Liver (tissue), 9 donors: ENCODE data around the gene ACSS2. TPM values are rescaled to one million over a fixed set of nuclear protein-coding genes. Genes with fewer than 3 reads are reported as not detected.

Source experiments
- DNase-seq: peaks from one replicate; pipeline ENCODE4 v3.0.0-alpha.2; 2017; ENCODE audit warnings: low spot score
- H3K27ac ChIP-seq, 2 donors: one replicate each; pipeline ENCODE4 v1.7.0; 2013; ENCODE audit warnings: inconsistent platforms in 2 of 2, low read length in 2 of 2, control low read depth in 1 of 2, low read depth in 1 of 2, mild to moderate bottlenecking in 1 of 2
- H3K27me3 ChIP-seq, 4 donors: one replicate each; pipeline versions ENCODE4 v1.6.1 to v1.7.0; 2013; ENCODE audit warnings: low read length in 3 of 4, inconsistent platforms in 1 of 4, mild to moderate bottlenecking in 1 of 4, moderate library complexity in 1 of 4; ENCODE audit not compliant: control insufficient read depth in 4 of 4, insufficient read depth in 4 of 4
- H3K36me3 ChIP-seq, 4 donors: one replicate each; pipeline versions ENCODE4 v1.6.1 to v1.7.0; 2013; ENCODE audit warnings: low read length in 3 of 4, mild to moderate bottlenecking in 3 of 4, low read depth in 1 of 4, moderate library complexity in 1 of 4; ENCODE audit not compliant: control insufficient read depth in 4 of 4, insufficient read depth in 3 of 4
- H3K4me1 ChIP-seq, 4 donors: one replicate each; pipeline versions ENCODE4 v1.6.1 to v1.7.0; 2013; ENCODE audit warnings: low read length in 3 of 4, mild to moderate bottlenecking in 3 of 4, moderate library complexity in 1 of 4; ENCODE audit not compliant: control insufficient read depth in 4 of 4, insufficient read depth in 4 of 4
- H3K4me3 ChIP-seq, 3 donors: one replicate each; pipeline versions ENCODE4 v1.6.1 to v1.7.0; 2013; ENCODE audit warnings: low read length in 3 of 3, control low read depth in 1 of 3, low read depth in 1 of 3, mild to moderate bottlenecking in 1 of 3
- H3K9ac ChIP-seq, 2 donors: one replicate each; pipeline ENCODE4 v1.7.0; 2013; ENCODE audit warnings: low read length in 2 of 2, mild to moderate bottlenecking in 2 of 2, moderate library complexity in 2 of 2, control low read depth in 1 of 2, low read depth in 1 of 2
- H3K9me3 ChIP-seq, 4 donors: one replicate each; pipeline versions ENCODE4 v1.6.1 to v1.7.0; 2013; ENCODE audit warnings: low read length in 3 of 4; ENCODE audit not compliant: control insufficient read depth in 4 of 4
- EGR1 ChIP-seq, 2 donors: IDR thresholded peaks; 2 replicates each; pipeline ENCODE4 v1.6.1; 2016 to 2018; ENCODE audit warnings: antibody characterized with exemption in 2 of 2, low read depth in 2 of 2
- FOXA1 ChIP-seq: IDR thresholded peaks from 2 replicates; pipeline ENCODE4 v1.6.1; 2016; ENCODE audit warnings: antibody characterized with exemption
- FOXA2 ChIP-seq: IDR thresholded peaks from 2 replicates; pipeline ENCODE4 v1.6.1; 2016; ENCODE audit warnings: antibody characterized with exemption
- GABPA ChIP-seq, 2 donors: IDR thresholded peaks in 1 of 2; conservative IDR thresholded peaks in 1 of 2; 2 replicates each; pipeline ENCODE4 v1.6.1; 2016; ENCODE audit warnings: antibody characterized with exemption in 2 of 2, mild to moderate bottlenecking in 1 of 2, moderate library complexity in 1 of 2
- HNF4A ChIP-seq, 2 donors: conservative IDR thresholded peaks; 2 replicates each; pipeline ENCODE4 v1.6.1; 2016; ENCODE audit warnings: antibody characterized with exemption in 2 of 2, mild to moderate bottlenecking in 2 of 2
- HNF4G ChIP-seq: IDR thresholded peaks from 2 replicates; pipeline ENCODE4 v1.6.1; 2016; ENCODE audit warnings: antibody characterized with exemption
- JUND ChIP-seq, 2 donors: IDR thresholded peaks; 2 replicates each; pipeline ENCODE4 v1.6.1; 2016; ENCODE audit warnings: antibody characterized with exemption in 2 of 2
- MAX ChIP-seq: IDR thresholded peaks from 2 replicates; pipeline ENCODE4 v1.6.1; 2016; ENCODE audit warnings: antibody characterized with exemption
- NR2F2 ChIP-seq: IDR thresholded peaks from 2 replicates; pipeline ENCODE4 v1.6.1; 2016; ENCODE audit warnings: antibody characterized with exemption
- RAD21 ChIP-seq, 2 donors: IDR thresholded peaks; 2 replicates each; pipeline ENCODE4 v1.6.1; 2016; ENCODE audit warnings: antibody characterized with exemption in 2 of 2, mild to moderate bottlenecking in 2 of 2
- RXRA ChIP-seq, 2 donors: IDR thresholded peaks; 2 replicates each; pipeline ENCODE4 v1.6.1; 2017 to 2018; ENCODE audit warnings: antibody characterized with exemption in 2 of 2, mild to moderate bottlenecking in 1 of 2
- SP1 ChIP-seq: IDR thresholded peaks from 2 replicates; pipeline ENCODE4 v1.6.1; 2018; ENCODE audit warnings: antibody characterized with exemption, mild to moderate bottlenecking
- TAF1 ChIP-seq: conservative IDR thresholded peaks from 2 replicates; pipeline ENCODE4 v1.6.1; 2016; ENCODE audit warnings: antibody characterized with exemption, mild to moderate bottlenecking
- YY1 ChIP-seq: IDR thresholded peaks from 2 replicates; pipeline ENCODE4 v1.6.1; 2016; ENCODE audit warnings: antibody characterized with exemption, mild to moderate bottlenecking
- WGBS: extraction: QIAGEN DNeasy Blood & Tissue Kit; methylation state at CpG from one replicate; pipeline ENCODE4 v1.1.7; 2013; 5-methylcytosine and 5-hydroxymethylcytosine counted together
- polyA plus RNA-seq, 2 donors: library from polyadenylated mRNA; stranded (reverse) in 1 of 2; unstranded in 1 of 2; fragments of 200-250 nt in 1 of 2; fragments of >200 nt in 1 of 2; fragmentation: Nextera tagmentation in 1 of 2; extraction: Ambion mirVana in 1 of 2; gene quantifications; one replicate each; pipeline versions ENCODE4 v1.2.1 to v1.2.3, GENCODE V29; 2013 to 2015
- total RNA-seq, 2 donors: library from RNA; depleted of rRNA; stranded (reverse); fragments of >200 nt; gene quantifications; one replicate each; pipeline ENCODE4 v1.2.3, GENCODE V29; 2014
- TF ChIP-seq, protein P1 (sequence below): IDR thresholded peaks from 2 replicates; pipeline ENCODE4 v1.6.1; 2016; ENCODE audit warnings: antibody characterized with exemption, mild to moderate bottlenecking
- TF ChIP-seq, protein P2 (sequence below): fragments of 150-350 bp; IDR thresholded peaks from 2 replicates; pipeline ENCODE4 v1.5.1; 2017; ENCODE audit warnings: improper control_type of control experiment, low read depth, low read length; ENCODE audit not compliant: missing input control
- TF ChIP-seq, protein P3 (sequence below): IDR thresholded peaks from 2 replicates; pipeline ENCODE4 v1.6.1; 2016; ENCODE audit warnings: antibody characterized with exemption
- donor health status: healthy.
- donor health status: healthy.
- donor health status: healthy.
- donor health status: healthy.
- donor health status: healthy.

Gene ACSS2
- total and polyA plus RNA-seq, 4 donors, result 29.8 to 260 (median 80.0) TPM

- 96% methylated on average over 14 of the region's 14 CpGs for WGBS
- Histone ChIP-seq H3K4me1 (no peaks in the 10 kb centered on the region), H3K36me3 (peaks cover 2 to 39% (median 11%) of the 10 kb centered on the region in 4 donors)
Measured at GRCh38 chr20:34850969-34851368, 25.4 kb upstream of the ACSS2 start.

DNA sequence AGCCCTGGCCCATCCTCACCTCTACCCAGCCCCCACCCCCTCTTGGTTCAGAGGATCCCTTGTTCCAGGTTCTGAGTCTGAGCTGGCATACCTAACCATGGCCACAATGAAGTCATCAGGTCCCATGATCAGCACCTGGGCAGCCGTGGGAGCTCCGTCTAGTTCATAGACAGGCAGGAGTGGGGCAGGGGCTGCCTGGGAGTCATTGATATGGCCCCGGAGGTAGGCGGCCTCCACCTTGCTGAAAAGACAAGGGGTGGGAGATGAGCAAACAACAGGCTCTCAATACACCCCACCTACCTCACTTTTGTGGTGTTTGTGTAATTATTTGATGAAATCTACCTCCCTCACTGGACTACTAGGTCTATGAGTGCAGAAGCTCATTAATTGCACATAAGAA is 24.1 kb upstream of the ACSS2 start:
- Histone ChIP-seq H3K4me1 (no peaks in the 10 kb centered on the region), H3K9me3 (no peaks in the 10 kb centered on the region), H3K9ac (no peak overlapping the region), H3K4me3 (no peak overlapping the region), H3K27ac (no peak overlapping the region), H3K27me3 (no peaks in the 10 kb centered on the region), H3K36me3 (peaks cover 3 to 42% (median 14%) of the 10 kb centered on the region in 4 donors)
- 96% methylated on average over 4 of the region's 4 CpGs for WGBS
- no peak for DNase-seq
- TF ChIP-seq HNF4A (conservative IDR thresholded peaks at IDR 0.05) (no peak), NR2F2 (no peak), GABPA (IDR thresholded peaks at IDR 0.05 in 1 of 2, conservative IDR thresholded peaks at IDR 0.05 in 1 of 2) (no peak), MAX (no peak), TAF1 (no peak), RXRA (IDR thresholded peaks at IDR 0.05) (no peak), YY1 (no peak), FOXA2 (no peak), EGR1 (IDR thresholded peaks at IDR 0.05; ENCODE audit: low read depth in 2 of 2) (no peak), SP1 (no peak)
- TF ChIP-seq, protein P1, sequence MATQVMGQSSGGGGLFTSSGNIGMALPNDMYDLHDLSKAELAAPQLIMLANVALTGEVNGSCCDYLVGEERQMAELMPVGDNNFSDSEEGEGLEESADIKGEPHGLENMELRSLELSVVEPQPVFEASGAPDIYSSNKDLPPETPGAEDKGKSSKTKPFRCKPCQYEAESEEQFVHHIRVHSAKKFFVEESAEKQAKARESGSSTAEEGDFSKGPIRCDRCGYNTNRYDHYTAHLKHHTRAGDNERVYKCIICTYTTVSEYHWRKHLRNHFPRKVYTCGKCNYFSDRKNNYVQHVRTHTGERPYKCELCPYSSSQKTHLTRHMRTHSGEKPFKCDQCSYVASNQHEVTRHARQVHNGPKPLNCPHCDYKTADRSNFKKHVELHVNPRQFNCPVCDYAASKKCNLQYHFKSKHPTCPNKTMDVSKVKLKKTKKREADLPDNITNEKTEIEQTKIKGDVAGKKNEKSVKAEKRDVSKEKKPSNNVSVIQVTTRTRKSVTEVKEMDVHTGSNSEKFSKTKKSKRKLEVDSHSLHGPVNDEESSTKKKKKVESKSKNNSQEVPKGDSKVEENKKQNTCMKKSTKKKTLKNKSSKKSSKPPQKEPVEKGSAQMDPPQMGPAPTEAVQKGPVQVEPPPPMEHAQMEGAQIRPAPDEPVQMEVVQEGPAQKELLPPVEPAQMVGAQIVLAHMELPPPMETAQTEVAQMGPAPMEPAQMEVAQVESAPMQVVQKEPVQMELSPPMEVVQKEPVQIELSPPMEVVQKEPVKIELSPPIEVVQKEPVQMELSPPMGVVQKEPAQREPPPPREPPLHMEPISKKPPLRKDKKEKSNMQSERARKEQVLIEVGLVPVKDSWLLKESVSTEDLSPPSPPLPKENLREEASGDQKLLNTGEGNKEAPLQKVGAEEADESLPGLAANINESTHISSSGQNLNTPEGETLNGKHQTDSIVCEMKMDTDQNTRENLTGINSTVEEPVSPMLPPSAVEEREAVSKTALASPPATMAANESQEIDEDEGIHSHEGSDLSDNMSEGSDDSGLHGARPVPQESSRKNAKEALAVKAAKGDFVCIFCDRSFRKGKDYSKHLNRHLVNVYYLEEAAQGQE, result no peak

More at GRCh38 chr20:34850969-34851368, 25.4 kb upstream of the ACSS2 start:
- H3K4me3 ChIP-seq, result no peak overlapping the region
- H3K27me3 ChIP-seq, result no peaks in the 10 kb centered on the region
- no peak overlapping the region for H3K9ac ChIP-seq
- no peaks in the 10 kb centered on the region for H3K9me3 ChIP-seq
- TF ChIP-seq YY1 (no peak), MAX (no peak), FOXA2 (no peak), EGR1 (IDR thresholded peaks at IDR 0.05; ENCODE audit: low read depth in 2 of 2) (no peak), HNF4A (conservative IDR thresholded peaks at IDR 0.05) (no peak), RAD21 (IDR thresholded peaks at IDR 0.05) (no peak), SP1 (no peak), HNF4G (no peak), NR2F2 (no peak), TAF1 (no peak), GABPA (IDR thresholded peaks at IDR 0.05 in 1 of 2, conservative IDR thresholded peaks at IDR 0.05 in 1 of 2) (no peak), FOXA1 (no peak), JUND (IDR thresholded peaks at IDR 0.05) (no peak), RXRA (IDR thresholded peaks at IDR 0.05) (no peak)
- TF ChIP-seq, protein P1, result no peak
- TF ChIP-seq, protein P2, sequence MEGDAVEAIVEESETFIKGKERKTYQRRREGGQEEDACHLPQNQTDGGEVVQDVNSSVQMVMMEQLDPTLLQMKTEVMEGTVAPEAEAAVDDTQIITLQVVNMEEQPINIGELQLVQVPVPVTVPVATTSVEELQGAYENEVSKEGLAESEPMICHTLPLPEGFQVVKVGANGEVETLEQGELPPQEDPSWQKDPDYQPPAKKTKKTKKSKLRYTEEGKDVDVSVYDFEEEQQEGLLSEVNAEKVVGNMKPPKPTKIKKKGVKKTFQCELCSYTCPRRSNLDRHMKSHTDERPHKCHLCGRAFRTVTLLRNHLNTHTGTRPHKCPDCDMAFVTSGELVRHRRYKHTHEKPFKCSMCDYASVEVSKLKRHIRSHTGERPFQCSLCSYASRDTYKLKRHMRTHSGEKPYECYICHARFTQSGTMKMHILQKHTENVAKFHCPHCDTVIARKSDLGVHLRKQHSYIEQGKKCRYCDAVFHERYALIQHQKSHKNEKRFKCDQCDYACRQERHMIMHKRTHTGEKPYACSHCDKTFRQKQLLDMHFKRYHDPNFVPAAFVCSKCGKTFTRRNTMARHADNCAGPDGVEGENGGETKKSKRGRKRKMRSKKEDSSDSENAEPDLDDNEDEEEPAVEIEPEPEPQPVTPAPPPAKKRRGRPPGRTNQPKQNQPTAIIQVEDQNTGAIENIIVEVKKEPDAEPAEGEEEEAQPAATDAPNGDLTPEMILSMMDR, result no peak
- TF ChIP-seq, protein P3, sequence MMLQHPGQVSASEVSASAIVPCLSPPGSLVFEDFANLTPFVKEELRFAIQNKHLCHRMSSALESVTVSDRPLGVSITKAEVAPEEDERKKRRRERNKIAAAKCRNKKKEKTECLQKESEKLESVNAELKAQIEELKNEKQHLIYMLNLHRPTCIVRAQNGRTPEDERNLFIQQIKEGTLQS, result no peak
- no peak for DNase-seq
- no peak overlapping the region for H3K27ac ChIP-seq
